Measurements from ENCODE around the gene EPG5. TPM values are rescaled to one million over a fixed set of nuclear protein-coding genes. Genes with fewer than 3 reads are reported as not detected.

Gene EPG5, protein sequence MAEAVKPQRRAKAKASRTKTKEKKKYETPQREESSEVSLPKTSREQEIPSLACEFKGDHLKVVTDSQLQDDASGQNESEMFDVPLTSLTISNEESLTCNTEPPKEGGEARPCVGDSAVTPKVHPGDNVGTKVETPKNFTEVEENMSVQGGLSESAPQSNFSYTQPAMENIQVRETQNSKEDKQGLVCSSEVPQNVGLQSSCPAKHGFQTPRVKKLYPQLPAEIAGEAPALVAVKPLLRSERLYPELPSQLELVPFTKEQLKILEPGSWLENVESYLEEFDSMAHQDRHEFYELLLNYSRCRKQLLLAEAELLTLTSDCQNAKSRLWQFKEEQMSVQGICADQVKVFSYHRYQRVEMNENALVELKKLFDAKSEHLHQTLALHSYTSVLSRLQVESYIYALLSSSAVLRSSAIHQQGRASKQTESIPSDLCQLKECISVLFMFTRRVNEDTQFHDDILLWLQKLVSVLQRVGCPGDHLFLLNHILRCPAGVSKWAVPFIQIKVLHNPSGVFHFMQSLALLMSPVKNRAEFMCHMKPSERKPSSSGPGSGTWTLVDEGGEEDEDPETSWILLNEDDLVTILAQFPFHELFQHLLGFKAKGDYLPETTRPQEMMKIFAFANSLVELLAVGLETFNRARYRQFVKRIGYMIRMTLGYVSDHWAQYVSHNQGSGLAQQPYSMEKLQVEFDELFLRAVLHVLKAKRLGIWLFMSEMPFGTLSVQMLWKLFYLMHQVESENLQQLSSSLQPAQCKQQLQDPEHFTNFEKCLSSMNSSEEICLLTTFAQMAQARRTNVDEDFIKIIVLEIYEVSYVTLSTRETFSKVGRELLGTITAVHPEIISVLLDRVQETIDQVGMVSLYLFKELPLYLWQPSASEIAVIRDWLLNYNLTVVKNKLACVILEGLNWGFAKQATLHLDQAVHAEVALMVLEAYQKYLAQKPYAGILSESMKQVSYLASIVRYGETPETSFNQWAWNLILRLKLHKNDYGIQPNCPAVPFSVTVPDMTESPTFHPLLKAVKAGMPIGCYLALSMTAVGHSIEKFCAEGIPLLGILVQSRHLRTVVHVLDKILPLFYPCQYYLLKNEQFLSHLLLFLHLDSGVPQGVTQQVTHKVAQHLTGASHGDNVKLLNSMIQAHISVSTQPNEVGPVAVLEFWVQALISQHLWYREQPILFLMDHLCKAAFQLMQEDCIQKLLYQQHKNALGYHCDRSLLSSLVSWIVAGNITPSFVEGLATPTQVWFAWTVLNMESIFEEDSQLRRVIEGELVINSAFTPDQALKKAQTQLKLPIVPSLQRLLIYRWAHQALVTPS (N-terminal part only)
- total RNA-seq, result 94.8 and 96.4 TPM in 2 replicates

DNA sequence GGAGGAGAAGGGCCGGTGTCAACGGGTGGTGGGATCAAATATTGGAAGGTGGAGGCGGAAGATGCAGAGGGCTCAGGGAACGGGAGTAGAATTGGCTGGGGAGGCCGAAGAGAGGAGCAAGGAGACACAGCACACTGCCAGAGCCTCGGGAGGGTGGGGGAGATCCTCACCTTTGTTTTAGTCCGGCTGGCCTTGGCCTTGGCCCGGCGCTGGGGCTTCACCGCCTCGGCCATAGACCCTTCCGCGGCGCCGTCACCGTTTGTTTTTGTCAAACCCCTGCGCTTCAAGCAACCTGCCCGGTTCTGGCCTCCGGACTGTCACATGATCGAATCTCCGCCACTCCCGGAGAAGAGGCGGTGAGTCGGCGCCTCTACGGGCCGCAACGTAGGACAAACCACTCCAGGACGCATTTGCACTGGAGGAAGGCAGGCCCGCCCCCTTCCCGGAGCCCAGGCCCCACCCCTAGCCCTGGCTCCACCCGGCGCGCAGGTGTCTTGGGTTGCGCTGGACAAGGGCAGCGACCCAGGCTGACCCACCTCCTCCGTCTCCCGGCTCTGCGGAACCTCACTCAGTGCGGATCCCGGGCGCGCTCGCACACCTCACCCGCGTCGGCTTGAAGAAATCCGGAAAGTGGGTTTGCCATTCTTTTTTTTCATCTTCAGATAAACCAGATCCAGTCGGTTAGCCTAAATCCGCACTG is at the start of gene EPG5:
Gene EPG5, minus strand, starts transcription at position 323 of the 700 bp plus-strand sequence. Its CDS starts 90 bp downstream, at position 233.
- peaks cover 12% of the 10 kb centered on the region for H3K36me3 ChIP-seq (ENCODE audit: insufficient read depth, low read length)
- peak within 1 kb of the TSS; percentile 96 for H3K4me3 ChIP-seq (ENCODE audit: insufficient read depth, low read length)
- TF ChIP-seq, protein P1, sequence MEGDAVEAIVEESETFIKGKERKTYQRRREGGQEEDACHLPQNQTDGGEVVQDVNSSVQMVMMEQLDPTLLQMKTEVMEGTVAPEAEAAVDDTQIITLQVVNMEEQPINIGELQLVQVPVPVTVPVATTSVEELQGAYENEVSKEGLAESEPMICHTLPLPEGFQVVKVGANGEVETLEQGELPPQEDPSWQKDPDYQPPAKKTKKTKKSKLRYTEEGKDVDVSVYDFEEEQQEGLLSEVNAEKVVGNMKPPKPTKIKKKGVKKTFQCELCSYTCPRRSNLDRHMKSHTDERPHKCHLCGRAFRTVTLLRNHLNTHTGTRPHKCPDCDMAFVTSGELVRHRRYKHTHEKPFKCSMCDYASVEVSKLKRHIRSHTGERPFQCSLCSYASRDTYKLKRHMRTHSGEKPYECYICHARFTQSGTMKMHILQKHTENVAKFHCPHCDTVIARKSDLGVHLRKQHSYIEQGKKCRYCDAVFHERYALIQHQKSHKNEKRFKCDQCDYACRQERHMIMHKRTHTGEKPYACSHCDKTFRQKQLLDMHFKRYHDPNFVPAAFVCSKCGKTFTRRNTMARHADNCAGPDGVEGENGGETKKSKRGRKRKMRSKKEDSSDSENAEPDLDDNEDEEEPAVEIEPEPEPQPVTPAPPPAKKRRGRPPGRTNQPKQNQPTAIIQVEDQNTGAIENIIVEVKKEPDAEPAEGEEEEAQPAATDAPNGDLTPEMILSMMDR (IDR thresholded peaks at IDR 0.05; ENCODE audit: extremely low read depth, low read depth, low read length), result no peak
- peak within 1 kb of the TSS; percentile 79 for H3K4me2 ChIP-seq (ENCODE audit: insufficient read depth, low read length)
- peaks cover 36% of the 10 kb centered on the region for H3K79me2 ChIP-seq (ENCODE audit: insufficient read depth, low read length)
- H3K27me3 ChIP-seq (ENCODE audit: insufficient read depth, low read length), result no peaks in the 10 kb centered on the region
- peak within 1 kb of the TSS; percentile 80 for H2AFZ ChIP-seq (ENCODE audit: low read length)
- peaks cover 28% of the 10 kb centered on the region for H3K4me1 ChIP-seq (ENCODE audit: insufficient read depth, low read length)
- no peaks in the 10 kb centered on the region for H3K9me3 ChIP-seq (ENCODE audit: low read depth, low read length)
- DNase-seq (ENCODE audit: insufficient read length, low spot score, missing footprints), result peak; percentile 95
- no peaks in the 10 kb centered on the region for H4K20me1 ChIP-seq (ENCODE audit: insufficient read depth, low read length)
- H3K27ac ChIP-seq (ENCODE audit: low read depth, low read length), result peak within 1 kb of the TSS; percentile 92

DNA sequence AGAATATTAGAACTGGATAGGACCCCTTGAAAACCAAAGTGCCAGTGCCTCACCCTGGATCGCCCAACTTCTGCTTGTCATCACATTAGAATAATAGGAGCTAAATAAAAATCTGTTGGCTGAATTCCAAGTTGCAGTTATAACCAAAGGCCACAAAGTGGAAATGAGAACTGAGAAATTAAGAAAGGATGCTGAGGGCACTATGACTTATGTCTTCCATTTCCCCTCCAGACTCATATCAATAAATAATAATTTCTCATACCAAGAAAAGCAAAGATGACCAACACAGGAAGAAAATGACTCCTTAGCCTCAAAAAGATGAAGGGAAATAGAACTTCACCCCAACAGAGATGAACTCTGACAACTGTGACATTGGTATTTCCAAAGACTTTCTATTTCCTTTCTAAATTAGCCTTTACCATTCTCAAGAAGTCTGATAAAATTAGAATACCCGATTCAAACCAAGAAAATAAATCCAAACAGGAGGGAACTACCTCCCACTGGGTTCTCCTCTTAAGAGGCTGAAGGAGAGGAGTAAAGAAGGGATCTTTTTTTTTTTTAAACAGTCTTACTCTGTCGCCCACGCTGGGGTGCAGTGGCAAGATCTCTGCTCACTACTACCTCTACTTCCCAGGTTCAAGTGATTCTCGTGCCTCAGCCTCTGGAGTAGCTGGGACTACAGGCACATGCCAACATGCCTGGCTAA is 46.5 kb upstream of the EPG5 start:
- no peak overlapping the region for H2AFZ ChIP-seq (ENCODE audit: low read length)
- H4K20me1 ChIP-seq (ENCODE audit: insufficient read depth, low read length), result no peaks in the 10 kb centered on the region
- TF ChIP-seq, protein P1 (IDR thresholded peaks at IDR 0.05; ENCODE audit: extremely low read depth, low read depth, low read length), result no peak
- no peaks in the 10 kb centered on the region for H3K27me3 ChIP-seq (ENCODE audit: insufficient read depth, low read length)
- no peak for DNase-seq (ENCODE audit: insufficient read length, low spot score, missing footprints)
- no peaks in the 10 kb centered on the region for H3K9me3 ChIP-seq (ENCODE audit: low read depth, low read length)
- no peak overlapping the region for H3K4me3 ChIP-seq (ENCODE audit: insufficient read depth, low read length)
- H3K4me2 ChIP-seq (ENCODE audit: insufficient read depth, low read length), result no peak overlapping the region
- no peaks in the 10 kb centered on the region for H3K79me2 ChIP-seq (ENCODE audit: insufficient read depth, low read length)
- no peaks in the 10 kb centered on the region for H3K4me1 ChIP-seq (ENCODE audit: insufficient read depth, low read length)
- peaks cover 7% of the 10 kb centered on the region for H3K36me3 ChIP-seq (ENCODE audit: insufficient read depth, low read length)
- H3K27ac ChIP-seq (ENCODE audit: low read depth, low read length), result no peak overlapping the region

DNA sequence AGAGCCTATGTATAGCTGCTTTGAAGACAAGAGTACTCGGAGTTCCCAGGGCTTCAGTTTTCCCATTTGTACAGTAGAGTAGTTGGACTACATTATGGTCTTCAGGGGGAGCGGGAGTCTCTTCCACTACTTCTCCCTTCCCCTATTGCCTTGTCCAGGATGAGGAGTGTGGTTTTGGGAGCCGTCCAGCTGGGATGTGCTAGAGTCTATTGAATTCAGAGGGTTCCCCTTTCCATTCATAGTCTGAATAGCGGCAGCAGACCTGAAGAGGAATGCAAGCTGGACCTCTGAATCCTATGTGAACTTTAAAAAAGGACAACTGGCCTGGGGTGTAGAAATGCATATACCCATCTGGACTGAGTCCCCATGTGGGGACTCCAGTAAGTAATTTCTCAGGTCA is 43.5 kb upstream of the EPG5 start:
- peaks cover 7% of the 10 kb centered on the region for H3K36me3 ChIP-seq (ENCODE audit: insufficient read depth, low read length)
- no peak for DNase-seq (ENCODE audit: insufficient read length, low spot score, missing footprints)
- H3K9me3 ChIP-seq (ENCODE audit: low read depth, low read length), result no peaks in the 10 kb centered on the region
- TF ChIP-seq, protein P1 (IDR thresholded peaks at IDR 0.05; ENCODE audit: extremely low read depth, low read depth, low read length), result no peak
- H3K27me3 ChIP-seq (ENCODE audit: insufficient read depth, low read length), result no peaks in the 10 kb centered on the region
- no peak overlapping the region for H2AFZ ChIP-seq (ENCODE audit: low read length)
- H3K27ac ChIP-seq (ENCODE audit: low read depth, low read length), result no peak overlapping the region
- H3K4me2 ChIP-seq (ENCODE audit: insufficient read depth, low read length), result no peak overlapping the region
- no peaks in the 10 kb centered on the region for H4K20me1 ChIP-seq (ENCODE audit: insufficient read depth, low read length)
- H3K79me2 ChIP-seq (ENCODE audit: insufficient read depth, low read length), result no peaks in the 10 kb centered on the region
- H3K4me1 ChIP-seq (ENCODE audit: insufficient read depth, low read length), result no peaks in the 10 kb centered on the region
- no peak overlapping the region for H3K4me3 ChIP-seq (ENCODE audit: insufficient read depth, low read length)
